Neural progenitor cell (in vitro differentiated cells): Measurements from ENCODE around the gene C20orf141.

Source experiments
- CTCF ChIP-seq: fragments of 200-600 bp; sonication (generic); IDR thresholded peaks from 2 replicates; pipeline ENCODE4 v1.5.1; 2017; ENCODE audit warnings: antibody characterized with exemption, mild to moderate bottlenecking
- EZH2 ChIP-seq: fragments of 200-600 bp; sonication (generic); IDR thresholded peaks from 2 replicates; pipeline ENCODE4 v1.6.1; 2017; ENCODE audit warnings: antibody characterized with exemption, mild to moderate bottlenecking, moderate library complexity
- EZH2phosphoT487 ChIP-seq: fragments of 200-600 bp; sonication (generic); IDR thresholded peaks from 2 replicates; pipeline ENCODE4 v1.6.1; 2017; ENCODE audit warnings: antibody characterized with exemption

- no peak for TF ChIP-seq CTCF
- no peak for TF ChIP-seq EZH2
- no peak for TF ChIP-seq EZH2phosphoT487
Measured at GRCh38 chr20:2815242-2815900, 584 bp downstream of the C20orf141 start.
